GM21825 (cell line): ENCODE data around the gene REEP6.
"Not testable (repeated sequence)": the region's sequence is repeated elsewhere in the genome, so short reads cannot be mapped to it uniquely, and the experiment has no call there.

Experiments
- ATAC-seq: cut with Tn5 transposase; IDR thresholded peaks from one replicate; pipeline ENCODE4 v1.9.1; 2021; ENCODE audit warnings: mild to moderate bottlenecking, moderate library complexity; ENCODE audit not compliant: unreplicated experiment

The REEP6 gene

GRCh38 chr19:1471515-1472160 is 19.3 kb upstream of the REEP6 start:
- ATAC-seq, result no peak

- ATAC-seq, result no peak
Observed at GRCh38 chr19:1472231-1473084, 18.5 kb upstream of the REEP6 start.

GRCh38 chr19:1473085-1473851 is 17.7 kb upstream of the REEP6 start:
- no peak for ATAC-seq

GRCh38 chr19:1474011-1474764 is 16.8 kb upstream of the REEP6 start:
- ATAC-seq, result no peak

- ATAC-seq, result no peak
Observed at GRCh38 chr19:1474765-1475351, 16.1 kb upstream of the REEP6 start.

GRCh38 chr19:1475751-1476437 is 15.1 kb upstream of the REEP6 start:
- ATAC-seq, result no peak

- ATAC-seq, result not testable (repeated sequence)
Observed at GRCh38 chr19:1477056-1477455, 13.9 kb upstream of the REEP6 start.

GRCh38 chr19:1478934-1479707 is 11.9 kb upstream of the REEP6 start, which contains the start of gene C19orf25:
Gene C19orf25, minus strand, starts transcription at chr19:1479215. Its CDS starts 312 bp downstream, at chr19:1478903.
- peak; percentile 60 for ATAC-seq

GRCh38 chr19:1481224-1481892 is 9.6 kb upstream of the REEP6 start:
- ATAC-seq, result no peak

GRCh38 chr19:1481893-1482360 is 9.1 kb upstream of the REEP6 start:
- no peak for ATAC-seq

GRCh38 chr19:1482361-1483130 is 8.4 kb upstream of the REEP6 start:
- no peak for ATAC-seq

- ATAC-seq, result no peak
Observed at GRCh38 chr19:1483131-1483978, 7.6 kb upstream of the REEP6 start.

GRCh38 chr19:1483979-1484428 is 7.0 kb upstream of the REEP6 start:
- ATAC-seq, result no peak

- no peak for ATAC-seq
Observed at GRCh38 chr19:1486720-1487575, 4.0 kb upstream of the REEP6 start.

- no peak for ATAC-seq
Observed at GRCh38 chr19:1487576-1488281, 3.3 kb upstream of the REEP6 start.
